ENCODE results near the gene LZTR1. TPM values are rescaled to one million over a fixed set of nuclear protein-coding genes. Genes with fewer than 3 reads are reported as not detected.
"Not testable (repeated sequence)": the region's sequence is repeated elsewhere in the genome, so short reads cannot be mapped to it uniquely, and the experiment has no call there.

LZTR1 gene
- total RNA-seq, 4 donors from 2014 or later, result 45.4 to 63.0 (median 53.4) TPM

GRCh38 chr22:20966883-20967696 is 15.0 kb upstream of the LZTR1 start, which contains the start of gene AIFM3:
Gene AIFM3 (plus strand): TSS chr22:20967255. CDS start chr22:20967945, 690 bp downstream.
- H3K36me3 ChIP-seq, result no peaks in the 10 kb centered on the region
- no peaks in the 10 kb centered on the region for H3K9me3 ChIP-seq
- no peak for ATAC-seq
- H3K4me3 ChIP-seq, result no peak within 1 kb of the TSS
- TF ChIP-seq POLR2AphosphoS5 (IDR thresholded peaks at IDR 0.05) (no peak), POLR2A (IDR thresholded peaks at IDR 0.05) (no peak), CTCF (IDR thresholded peaks at IDR 0.05) (no peak), EP300 (IDR thresholded peaks at IDR 0.05) (no peak)
- no peak within 1 kb of the TSS for H3K27ac ChIP-seq
- WGBS, 2 donors (ENCODE audit: low coverage in 1 of 2), result 62 to 73% methylated on average over 4 to 5 of the region's 22 CpGs
- peaks cover 0 to 20% (median 3%) of the 10 kb centered on the region in 3 donors for H3K4me1 ChIP-seq
- peaks cover 29% of the 10 kb centered on the region for H3K27me3 ChIP-seq

GRCh38 chr22:20967697-20968211 is 14.3 kb upstream of the LZTR1 start:
- no peak for ATAC-seq
- WGBS, 2 donors (ENCODE audit: low coverage in 1 of 2), result no CpG with 5 or more reads among the region's 19 CpGs
- Histone ChIP-seq H3K27ac (no peak overlapping the region), H3K9me3 (no peaks in the 10 kb centered on the region), H3K4me1 (peaks cover 0 to 20% (median 3%) of the 10 kb centered on the region in 3 donors), H3K27me3 (peaks cover 22% of the 10 kb centered on the region), H3K4me3 (no peak overlapping the region), H3K36me3 (no peaks in the 10 kb centered on the region)
- TF ChIP-seq POLR2A (IDR thresholded peaks at IDR 0.05), result no peak
- TF ChIP-seq EP300 (IDR thresholded peaks at IDR 0.05), result no peak
- no peak for TF ChIP-seq CTCF (IDR thresholded peaks at IDR 0.05)
- TF ChIP-seq POLR2AphosphoS5 (IDR thresholded peaks at IDR 0.05), result no peak

- Histone ChIP-seq H3K27me3 (peaks cover 17% of the 10 kb centered on the region), H3K4me3 (no peak overlapping the region), H3K9me3 (no peaks in the 10 kb centered on the region), H3K36me3 (no peaks in the 10 kb centered on the region), H3K27ac (no peak overlapping the region), H3K4me1 (peaks cover 0 to 20% (median 3%) of the 10 kb centered on the region in 3 donors)
- 100% methylated on average over 2 of the region's 7 CpGs; no CpG with 5 or more reads in 1 of the 2 donors for WGBS, 2 donors (ENCODE audit: low coverage in 1 of 2)
- no peak for ATAC-seq
- TF ChIP-seq POLR2AphosphoS5 (IDR thresholded peaks at IDR 0.05) (no peak), POLR2A (IDR thresholded peaks at IDR 0.05) (no peak), CTCF (IDR thresholded peaks at IDR 0.05) (no peak), EP300 (IDR thresholded peaks at IDR 0.05) (no peak)
These were observed 13.7 kb upstream of the LZTR1 start for GRCh38 chr22:20968281-20968977.

- H3K9me3 ChIP-seq, result no peaks in the 10 kb centered on the region
- no peak overlapping the region for H3K27ac ChIP-seq
- peaks cover 0 to 4% (median 0%) of the 10 kb centered on the region in 3 donors for H3K4me1 ChIP-seq
- ATAC-seq, result no peak
- H3K27me3 ChIP-seq, result no peaks in the 10 kb centered on the region
- no peaks in the 10 kb centered on the region for H3K36me3 ChIP-seq
- WGBS, 2 donors (ENCODE audit: low coverage in 1 of 2), result 25% methylated on average over 2 of the region's 4 CpGs; no CpG with 5 or more reads in 1 of the 2 donors
- no peak for TF ChIP-seq POLR2AphosphoS5 (IDR thresholded peaks at IDR 0.05)
- TF ChIP-seq CTCF (IDR thresholded peaks at IDR 0.05), result no peak
- TF ChIP-seq POLR2A (IDR thresholded peaks at IDR 0.05), result no peak
- no peak for TF ChIP-seq EP300 (IDR thresholded peaks at IDR 0.05)
- no peak overlapping the region for H3K4me3 ChIP-seq
These were observed 11.0 kb upstream of the LZTR1 start for GRCh38 chr22:20970939-20971657.

GRCh38 chr22:20972014-20972694 is 9.9 kb upstream of the LZTR1 start:
- not testable (repeated sequence) for H3K4me3 ChIP-seq, ATAC-seq, H3K36me3 ChIP-seq, H3K9me3 ChIP-seq, H3K27me3 ChIP-seq, H3K27ac ChIP-seq, H3K4me1 ChIP-seq
- WGBS, 2 donors (ENCODE audit: low coverage in 1 of 2), result 87 to 91% methylated on average over 5 to 6 of the region's 11 CpGs
